SK-N-SH (cell line): Measurements from ENCODE around the gene KLHL26. TPM values are rescaled to one million over a fixed set of nuclear protein-coding genes. Genes with fewer than 3 reads are reported as not detected.

Source experiments
- CTCF ChIA-PET: fragments of 300-600, 350-600 bp; formaldehyde crosslinking; extraction: SDS; loops from one replicate; lab custom pipeline; 2021; lab: Yijun Ruan, JAX
- POLR2A ChIA-PET: fragments of 350-600 bp; sonication (Branson Sonifier 250); formaldehyde crosslinking; extraction: SDS; loops from one replicate; lab custom pipeline; 2020; ENCODE audit warnings: antibody characterized with exemption, inconsistent platforms; lab: Yijun Ruan, JAX
- DNase-seq: peaks from one replicate; pipeline ENCODE4 v3.0.0; 2012
- H2AFZ ChIP-seq: fragments of 200-600 bp; sonication (generic); 2 replicates; pipeline ENCODE4 v1.8.1; 2016; ENCODE audit warnings: antibody characterized with exemption, mild to moderate bottlenecking, low read depth
- H3F3A ChIP-seq: fragments of 200-600 bp; sonication (generic); replicated peaks from 2 replicates; pipeline ENCODE3; 2016; ENCODE audit warnings: antibody characterized with exemption, mild to moderate bottlenecking; ENCODE audit not compliant: insufficient read depth
- H3K27ac ChIP-seq, 2 experiments: fragments of 200-500 bp in 1 of 2; fragments of 200-600 bp in 1 of 2; sonication (Bioruptor generic) in 1 of 2; sonication (generic), shearing (Covaris generic) in 1 of 2; 2 replicates each; pipeline versions ENCODE4 v1.5.1 to v1.6.1; 2014 to 2016; ENCODE audit warnings: low read depth in 2 of 2, inconsistent platforms in 1 of 2, low read length in 1 of 2, mild to moderate bottlenecking in 1 of 2, mixed read lengths in 1 of 2
- H3K27me3 ChIP-seq: fragments of 200-600 bp; sonication (generic), shearing (Covaris generic); 2 replicates; pipeline ENCODE4 v1.6.1; 2016; ENCODE audit warnings: mixed run types; ENCODE audit not compliant: insufficient read depth
- H3K36me3 ChIP-seq, 2 experiments: fragments of 200-500 bp in 1 of 2; fragments of 200-600 bp in 1 of 2; sonication (Bioruptor generic) in 1 of 2; sonication (generic) in 1 of 2; replicated peaks in 1 of 2; 2 replicates each; pipeline versions ENCODE3 to v1.5.1; 2014 to 2016; ENCODE audit warnings: low read length in 1 of 2, mild to moderate bottlenecking in 1 of 2; ENCODE audit not compliant: insufficient read depth in 2 of 2, control insufficient read depth in 1 of 2
- H3K4me1 ChIP-seq, 2 experiments: fragments of 200-500 bp in 1 of 2; fragments of 200-600 bp in 1 of 2; sonication (Bioruptor generic) in 1 of 2; sonication (generic), shearing (Covaris generic) in 1 of 2; 2 replicates each; pipeline versions ENCODE4 v1.5.1 to v1.6.1; 2014 to 2016; ENCODE audit warnings: low read depth in 1 of 2, low read length in 1 of 2, mixed run types in 1 of 2; ENCODE audit not compliant: insufficient read depth in 2 of 2, control insufficient read depth in 1 of 2
- H3K4me2 ChIP-seq: fragments of 200-600 bp; sonication (generic), shearing (Covaris generic); 2 replicates; pipeline ENCODE4 v1.6.1; 2017; ENCODE audit warnings: mixed run types
- H3K4me3 ChIP-seq, 2 experiments: fragments of 200-500 bp in 1 of 2; fragments of 200-600 bp in 1 of 2; sonication (Bioruptor generic) in 1 of 2; sonication (generic), shearing (Covaris generic) in 1 of 2; 2 replicates each; pipeline versions ENCODE4 v1.5.1 to v1.8.1; 2014 to 2016; ENCODE audit warnings: low read depth in 2 of 2, inconsistent platforms in 1 of 2, low read length in 1 of 2, mild to moderate bottlenecking in 1 of 2, mixed read lengths in 1 of 2, moderate library complexity in 1 of 2
- H3K79me2 ChIP-seq: fragments of 200-600 bp; sonication (generic); 2 replicates; pipeline ENCODE4 v1.8.1; 2017; ENCODE audit warnings: mild to moderate bottlenecking; ENCODE audit not compliant: insufficient read depth
- H3K9ac ChIP-seq: fragments of 200-600 bp; sonication (generic); 2 replicates; pipeline ENCODE4 v1.6.1; 2017; ENCODE audit warnings: mixed run types
- H3K9me2 ChIP-seq: fragments of 200-600 bp; sonication (generic); 2 replicates; pipeline ENCODE4 v1.6.1; 2017; ENCODE audit warnings: mixed run types
- H3K9me3 ChIP-seq: fragments of 200-600 bp; sonication (generic); 2 replicates; pipeline ENCODE4 v1.6.1; 2017; ENCODE audit warnings: mixed run types, mild to moderate bottlenecking, moderate library complexity
- H4K20me1 ChIP-seq: fragments of 200-600 bp; sonication (generic); 2 replicates; pipeline ENCODE4 v1.6.1; 2017; ENCODE audit warnings: mild to moderate bottlenecking, mixed run types; ENCODE audit not compliant: insufficient read depth
- EP300 ChIP-seq, 2 experiments: IDR thresholded peaks; 2 replicates each; pipeline versions ENCODE4 v1.4.0 to v1.6.1; 2012; ENCODE audit warnings: borderline replicate concordance in 1 of 2, low read depth in 1 of 2, low read length in 1 of 2
- FOSL2 ChIP-seq: IDR thresholded peaks from 2 replicates; pipeline ENCODE4 v1.4.0; 2012; ENCODE audit warnings: low read depth, mild to moderate bottlenecking, moderate library complexity, borderline replicate concordance
- MXI1 ChIP-seq: IDR thresholded peaks from 2 replicates; pipeline ENCODE4 v1.6.1; 2012; ENCODE audit warnings: mild to moderate bottlenecking, low read depth, low read length, improper control_type of control experiment
- RAD21 ChIP-seq: IDR thresholded peaks from 2 replicates; pipeline ENCODE4 v1.6.1; 2012; ENCODE audit warnings: mild to moderate bottlenecking, low read length
- RCOR1 ChIP-seq: fragments of 150-350 bp; IDR thresholded peaks from 2 replicates; pipeline ENCODE4 v1.6.1; 2017; ENCODE audit warnings: antibody characterized with exemption, low read length
- RFX5 ChIP-seq: IDR thresholded peaks from 2 replicates; pipeline ENCODE4 v1.6.1; 2012; ENCODE audit warnings: mild to moderate bottlenecking, improper control_type of control experiment, low read length
- RXRA ChIP-seq: IDR thresholded peaks from 2 replicates; pipeline ENCODE4 v1.4.0; 2012; ENCODE audit warnings: low read depth, mild to moderate bottlenecking, borderline replicate concordance
- SIN3A ChIP-seq: IDR thresholded peaks from 2 replicates; pipeline ENCODE4 v1.6.1; 2012; ENCODE audit warnings: low read depth, mild to moderate bottlenecking, low read length, moderate library complexity, borderline replicate concordance
- TEAD4 ChIP-seq: IDR thresholded peaks from 2 replicates; pipeline ENCODE4 v1.4.0; 2012; ENCODE audit warnings: mild to moderate bottlenecking, borderline replicate concordance; ENCODE audit not compliant: insufficient read depth
- YY1 ChIP-seq: IDR thresholded peaks from 2 replicates; pipeline ENCODE4 v1.4.0; 2012; ENCODE audit warnings: low read depth, mild to moderate bottlenecking
- ZBTB33 ChIP-seq: IDR thresholded peaks from 2 replicates; pipeline ENCODE4 v1.4.0; 2012; ENCODE audit warnings: low read depth, borderline replicate concordance
- WGBS: methylation state at CpG from one replicate; pipeline ENCODE4 v1.1.6; 2017; ENCODE audit warnings: low lambda C conversion rate; 5-methylcytosine and 5-hydroxymethylcytosine counted together
- polyA plus RNA-seq, 3 experiments: library from polyadenylated mRNA; depleted of rRNA; stranded (reverse); fragments of >200 nt; gene quantifications; 2 replicates each; pipeline ENCODE4 v1.2.3, GENCODE V29; 2012

KLHL26 gene
- polyA plus RNA-seq, 1 of the 3 experiments (the other 2 are of a cell fraction), result 4.6 TPM

GRCh38 chr19:18683109-18683957 lies 46.5 kb downstream of the KLHL26 start, which contains the start of gene CRTC1 (continued):
- TF ChIP-seq ZBTB33, result no peak

- TF ChIP-seq RFX5, result no peak
- TF ChIP-seq RCOR1, result no peak
- TF ChIP-seq TEAD4, result no peak
- no peak for TF ChIP-seq RXRA
- TF ChIP-seq SIN3A, result no peak
- TF ChIP-seq YY1, result no peak
- no peak for TF ChIP-seq EP300 (IDR thresholded peaks at IDR 0.05; ENCODE audit: borderline replicate concordance in 1 of 2, low read depth in 1 of 2, low read length in 1 of 2)
- no peak for TF ChIP-seq MXI1
- H3K9me2 ChIP-seq, result no peaks in the 10 kb centered on the region
- H3K36me3 ChIP-seq, result no peaks in the 10 kb centered on the region
- H3K4me2 ChIP-seq, result peak overlapping the region; percentile 89
- no peak overlapping the region; a peak in 1 of 4 replicates for H3K27ac ChIP-seq
- no peak overlapping the region; the same call in 1 of the 2 replicates for H3K9ac ChIP-seq
- H3K79me2 ChIP-seq, result peaks cover 49% of the 10 kb centered on the region
- no peak overlapping the region for H2AFZ ChIP-seq
- no peak for DNase-seq
- H3F3A ChIP-seq, result no peaks in the 10 kb centered on the region
- ChIA-PET POLR2A (no interaction called here), CTCF (interaction anchor here (0.6 to 1.5 kb wide), 4 partner anchors 13 to 94 kb away, joined by 3 to 5 read pairs (median 3); no protein-coding TSS in a partner anchor)
- H3K4me1 ChIP-seq, result peaks cover 0 to 15% of the 10 kb centered on the region in 2 experiments; a peak in 1 of 4 replicates
- peaks cover 15% of the 10 kb centered on the region; the same call in 1 of the 2 replicates for H4K20me1 ChIP-seq
- H3K27me3 ChIP-seq, result no peaks in the 10 kb centered on the region
- no peaks in the 10 kb centered on the region for H3K9me3 ChIP-seq
- peak overlapping the region; percentile 59 to 67 for H3K4me3 ChIP-seq
- whole genome bisulfite sequencing, result 0% methylated on average over 1 of the region's 16 CpGs
These were observed 47.3 kb downstream of the KLHL26 start for GRCh38 chr19:18683958-18684641.

- Histone ChIP-seq H3K4me2 (peak overlapping the region; percentile 89), H2AFZ (no peak overlapping the region), H3K27ac (no peak overlapping the region; a peak in 1 of 4 replicates), H3F3A (no peaks in the 10 kb centered on the region), H3K4me3 (peak overlapping the region; percentile 59 to 67), H3K9me2 (no peaks in the 10 kb centered on the region), H3K36me3 (no peaks in the 10 kb centered on the region)
- DNase-seq, result no peak
- CTCF ChIA-PET, result interaction anchor here (1.0 to 1.8 kb wide), 4 partner anchors 68 to 206 kb away, joined by 3 to 5 read pairs (median 4); no protein-coding TSS in a partner anchor
- no peak for TF ChIP-seq RAD21
- no peak for TF ChIP-seq ZBTB33
- TF ChIP-seq RFX5, result no peak
- TF ChIP-seq FOSL2, result no peak
- TF ChIP-seq, all 33 proteins: peak for 0
- Histone ChIP-seq H3K9ac (no peak overlapping the region; the same call in 1 of the 2 replicates), H3K9me3 (no peaks in the 10 kb centered on the region), H4K20me1 (peaks cover 15% of the 10 kb centered on the region; the same call in 1 of the 2 replicates), H3K27me3 (no peaks in the 10 kb centered on the region), H3K4me1 (peaks cover 0 to 15% of the 10 kb centered on the region in 2 experiments; a peak in 1 of 4 replicates), H3K79me2 (peaks cover 51% of the 10 kb centered on the region)
- POLR2A ChIA-PET, result no interaction called here
- 100% methylated on average over 1 of the region's 3 CpGs for WGBS
These were observed 47.8 kb downstream of the KLHL26 start for GRCh38 chr19:18684642-18684993.
